ENCODE data around the gene UCK1. TPM values are rescaled to one million over a fixed set of nuclear protein-coding genes. Genes with fewer than 3 reads are reported as not detected.

Gene UCK1
- total and polyA plus RNA-seq, 7 donors: 16.8 to 75.6 (median 37.8) TPM

GRCh38 chr9:131484560-131485185 is 46.4 kb downstream of the UCK1 start:
- WGBS, 3 donors: 86 to 92% (median 89%) methylated on average over 14 to 15 of the region's 15 CpGs
- Histone ChIP-seq H3K4me3 (no peak overlapping the region), H3K4me1 (peaks cover 12% of the 10 kb centered on the region), H3K9me3 (no peaks in the 10 kb centered on the region), H3K27me3 (ENCODE audit: insufficient read depth in 3 of 3, low read length in 2 of 3) (no peaks in the 10 kb centered on the region), H3K36me3 (ENCODE audit: insufficient read depth in 1 of 2, low read depth in 1 of 2) (peaks cover 17 to 100% of the 10 kb centered on the region in 2 donors), H3K27ac (no peak overlapping the region)
- ATAC-seq (no peak), DNase-seq (peak in 1 of 2 donors; percentile 34)
- no peak for TF ChIP-seq CTCF (IDR thresholded peaks at IDR 0.05)
- intact Hi-C loops (cut with DNase I): no loop called here

- H3K27ac ChIP-seq: peak overlapping the region; percentile 81
- peak in 1 of 4 donors; percentile 0 for ATAC-seq
- no peak for TF ChIP-seq CTCF (IDR thresholded peaks at IDR 0.05)
- WGBS, 3 donors: 67 to 79% (median 69%) methylated on average over 7 of the region's 7 CpGs
- H3K27me3 ChIP-seq (ENCODE audit: insufficient read depth in 3 of 3, low read length in 2 of 3): no peaks in the 10 kb centered on the region
- peaks cover 20 to 100% of the 10 kb centered on the region in 2 donors for H3K36me3 ChIP-seq (ENCODE audit: insufficient read depth in 1 of 2, low read depth in 1 of 2)
- intact Hi-C loops (cut with DNase I): no loop called here
- H3K4me3 ChIP-seq: no peak overlapping the region
- DNase-seq: peak in 1 of 2 donors; percentile 26
- H3K9me3 ChIP-seq: no peaks in the 10 kb centered on the region
- H3K4me1 ChIP-seq: peaks cover 12% of the 10 kb centered on the region
Observed at GRCh38 chr9:131484051-131484445, 47.0 kb downstream of the UCK1 start.

- DNase-seq (peak; percentile 56 to 91), ATAC-seq (peak; percentile 85 to 92 (median 88))
- WGBS, 3 donors: 28 to 48% (median 36%) methylated on average over 9 of the region's 9 CpGs
- no peaks in the 10 kb centered on the region for H3K9me3 ChIP-seq
- no peak for TF ChIP-seq CTCF (IDR thresholded peaks at IDR 0.05)
- no peaks in the 10 kb centered on the region for H3K27me3 ChIP-seq (ENCODE audit: insufficient read depth in 3 of 3, low read length in 2 of 3)
- H3K4me3 ChIP-seq: no peak overlapping the region
- H3K27ac ChIP-seq: peak overlapping the region; percentile 81
- intact Hi-C loops (cut with DNase I): no loop called here
- peaks cover 12% of the 10 kb centered on the region for H3K4me1 ChIP-seq
- peaks cover 21 to 100% of the 10 kb centered on the region in 2 donors for H3K36me3 ChIP-seq (ENCODE audit: insufficient read depth in 1 of 2, low read depth in 1 of 2)
Observed at GRCh38 chr9:131483319-131484050, 47.6 kb downstream of the UCK1 start.

GRCh38 chr9:131482343-131483006 is 48.6 kb downstream of the UCK1 start:
- peak overlapping the region; percentile 81 for H3K27ac ChIP-seq
- WGBS, 3 donors: 83 to 90% (median 86%) methylated on average over 24 of the region's 24 CpGs
- no peaks in the 10 kb centered on the region for H3K9me3 ChIP-seq
- no peak for TF ChIP-seq CTCF (IDR thresholded peaks at IDR 0.05)
- DNase-seq (no peak), ATAC-seq (peak in 1 of 4 donors; percentile 1)
- intact Hi-C loops (cut with DNase I): no loop called here
- H3K4me1 ChIP-seq: peaks cover 12% of the 10 kb centered on the region
- no peaks in the 10 kb centered on the region for H3K27me3 ChIP-seq (ENCODE audit: insufficient read depth in 3 of 3, low read length in 2 of 3)
- H3K36me3 ChIP-seq (ENCODE audit: insufficient read depth in 1 of 2, low read depth in 1 of 2): peaks cover 21 to 100% of the 10 kb centered on the region in 2 donors
- no peak overlapping the region for H3K4me3 ChIP-seq

Data from psoas muscle (tissue), 8 donors.